Mesendoderm (in vitro differentiated cells): ENCODE measurements around the gene C2CD4A.
A peak's percentile ranks its signal among the peaks of the same experiment; 100 is the strongest.

Experiments
- DNase-seq: peaks from one replicate; pipeline ENCODE4 v3.0.0; 2013
- H2AK5ac ChIP-seq: 2 replicates; pipeline ENCODE4 v1.6.1; 2013; ENCODE audit warnings: low read length, inconsistent platforms
- H2BK120ac ChIP-seq: 2 replicates; pipeline ENCODE4 v1.6.1; 2013; ENCODE audit warnings: low read depth, mild to moderate bottlenecking, low read length, moderate library complexity, mixed read lengths
- H2BK15ac ChIP-seq: replicated peaks from 2 replicates; pipeline ENCODE4 v1.6.1; 2013; ENCODE audit warnings: low read depth, mild to moderate bottlenecking, moderate library complexity
- H2BK5ac ChIP-seq: 2 replicates; pipeline ENCODE4 v1.6.1; 2013; ENCODE audit warnings: low read length, inconsistent platforms
- H3K18ac ChIP-seq: 2 replicates; pipeline ENCODE4 v1.6.1; 2013; ENCODE audit warnings: mild to moderate bottlenecking, low read length, mixed read lengths
- H3K23ac ChIP-seq: one replicate; pipeline ENCODE4 v1.6.1; 2013; ENCODE audit warnings: low read length
- H3K27ac ChIP-seq: 2 replicates; pipeline ENCODE4 v1.5.1; 2013; ENCODE audit warnings: low read depth, mild to moderate bottlenecking, inconsistent platforms, low read length, moderate library complexity
- H3K27me3 ChIP-seq: 2 replicates; pipeline ENCODE4 v1.6.1; 2013; ENCODE audit warnings: low read length, control low read depth, mild to moderate bottlenecking, inconsistent platforms; ENCODE audit not compliant: insufficient read depth, poor library complexity
- H3K36me3 ChIP-seq: 2 replicates; pipeline ENCODE4 v1.6.1; 2013; ENCODE audit warnings: low read length, inconsistent platforms; ENCODE audit not compliant: control insufficient read depth, insufficient read depth
- H3K4ac ChIP-seq: one replicate; pipeline ENCODE4 v1.6.1; 2013; ENCODE audit warnings: low read depth, mild to moderate bottlenecking, low read length, moderate library complexity
- H3K4me1 ChIP-seq: 2 replicates; pipeline ENCODE4 v1.6.1; 2013; ENCODE audit warnings: low read depth, low read length, inconsistent platforms; ENCODE audit not compliant: control insufficient read depth
- H3K4me2 ChIP-seq: 2 replicates; pipeline ENCODE4 v1.6.1; 2013; ENCODE audit warnings: low read length
- H3K4me3 ChIP-seq: 2 replicates; pipeline ENCODE4 v1.5.1; 2013; ENCODE audit warnings: mild to moderate bottlenecking, low read length
- H3K56ac ChIP-seq: one replicate; pipeline ENCODE4 v1.6.1; 2013; ENCODE audit warnings: low read length
- H3K79me1 ChIP-seq: 2 replicates; pipeline ENCODE4 v1.6.1; 2013; ENCODE audit warnings: low read length, inconsistent platforms
- H3K79me2 ChIP-seq: 2 replicates; pipeline ENCODE4 v1.6.1; 2013; ENCODE audit warnings: mild to moderate bottlenecking, low read length; ENCODE audit not compliant: control insufficient read depth, insufficient read depth
- H3K9ac ChIP-seq: 2 replicates; pipeline ENCODE4 v1.6.1; 2013; ENCODE audit warnings: low read length, inconsistent platforms
- H4K5ac ChIP-seq: one replicate; pipeline ENCODE4 v1.6.1; 2013; ENCODE audit warnings: low read length
- H4K8ac ChIP-seq: one replicate; pipeline ENCODE4 v1.6.1; 2013; ENCODE audit warnings: low read depth, mild to moderate bottlenecking, control low read depth, low read length, moderate library complexity
- WGBS: extraction: QIAGEN DNeasy Blood & Tissue Kit; methylation state at CpG from one replicate; pipeline ENCODE4 v1.1.7; 2013; ENCODE audit warnings: low lambda C conversion rate, missing lambda C conversion rate; ENCODE audit not compliant: insufficient coverage; ENCODE audit errors: extremely low coverage; 5-methylcytosine and 5-hydroxymethylcytosine counted together

The C2CD4A gene

GRCh38 chr15:62071711-62072308 lies 5.0 kb downstream of the C2CD4A start:
- H3K27ac ChIP-seq: no peak overlapping the region
- H4K5ac ChIP-seq: no peak overlapping the region
- no peak overlapping the region for H4K8ac ChIP-seq
- H3K18ac ChIP-seq: no peak overlapping the region
- H3K56ac ChIP-seq: no peak overlapping the region
- H2AK5ac ChIP-seq: no peak overlapping the region
- H3K79me2 ChIP-seq: no peaks in the 10 kb centered on the region
- H2BK15ac ChIP-seq: no peak overlapping the region
- H3K27me3 ChIP-seq: peaks cover 19% of the 10 kb centered on the region
- no peak overlapping the region for H3K4ac ChIP-seq
- no peak overlapping the region for H3K23ac ChIP-seq
- H3K79me1 ChIP-seq: no peaks in the 10 kb centered on the region
- no peak overlapping the region for H2BK120ac ChIP-seq
- no peak overlapping the region for H3K9ac ChIP-seq
- no peak overlapping the region for H2BK5ac ChIP-seq
- DNase-seq: peak; percentile 21
- no peaks in the 10 kb centered on the region for H3K36me3 ChIP-seq
- no peaks in the 10 kb centered on the region for H3K4me1 ChIP-seq
- H3K4me2 ChIP-seq: no peak overlapping the region
- H3K4me3 ChIP-seq: no peak overlapping the region

GRCh38 chr15:62075595-62076277 lies 9.0 kb downstream of the C2CD4A start:
- Histone ChIP-seq H3K27ac (no peak overlapping the region), H3K23ac (no peak overlapping the region), H2BK5ac (no peak overlapping the region), H3K4ac (no peak overlapping the region), H3K79me2 (no peaks in the 10 kb centered on the region), H3K18ac (no peak overlapping the region), H2BK15ac (no peak overlapping the region), H3K4me2 (no peak overlapping the region), H4K8ac (no peak overlapping the region), H2BK120ac (no peak overlapping the region), H3K9ac (no peak overlapping the region), H3K4me1 (no peaks in the 10 kb centered on the region), H4K5ac (no peak overlapping the region), H3K4me3 (no peak overlapping the region), H3K56ac (no peak overlapping the region), H3K79me1 (no peaks in the 10 kb centered on the region), H3K36me3 (no peaks in the 10 kb centered on the region), H3K27me3 (no peaks in the 10 kb centered on the region), H2AK5ac (no peak overlapping the region)
- WGBS: no CpG with 5 or more reads among the region's 9 CpGs
- no peak for DNase-seq

GRCh38 chr15:62079594-62079993 lies 12.8 kb downstream of the C2CD4A start:
- no peak overlapping the region for H3K18ac ChIP-seq
- H3K4ac ChIP-seq: no peak overlapping the region
- H2BK15ac ChIP-seq: no peak overlapping the region
- H2BK120ac ChIP-seq: no peak overlapping the region
- no peak overlapping the region for H3K9ac ChIP-seq
- no peak overlapping the region for H3K56ac ChIP-seq
- no peak overlapping the region for H3K4me2 ChIP-seq
- H4K8ac ChIP-seq: no peak overlapping the region
- H4K5ac ChIP-seq: no peak overlapping the region
- no peaks in the 10 kb centered on the region for H3K4me1 ChIP-seq
- no peaks in the 10 kb centered on the region for H3K27me3 ChIP-seq
- no peak for DNase-seq
- H2BK5ac ChIP-seq: no peak overlapping the region
- H3K36me3 ChIP-seq: no peaks in the 10 kb centered on the region
- H2AK5ac ChIP-seq: no peak overlapping the region
- H3K4me3 ChIP-seq: no peak overlapping the region
- H3K79me1 ChIP-seq: no peaks in the 10 kb centered on the region
- WGBS: no CpG with 5 or more reads among the region's 4 CpGs
- no peak overlapping the region for H3K23ac ChIP-seq
- no peak overlapping the region for H3K27ac ChIP-seq
- H3K79me2 ChIP-seq: no peaks in the 10 kb centered on the region

GRCh38 chr15:62083194-62084154 lies 16.7 kb downstream of the C2CD4A start:
- no peak overlapping the region for H3K23ac ChIP-seq
- no CpG with 5 or more reads among the region's 9 CpGs for WGBS
- H3K4me1 ChIP-seq: no peaks in the 10 kb centered on the region
- no peak overlapping the region for H3K27ac ChIP-seq
- H3K4me3 ChIP-seq: no peak overlapping the region
- H3K79me1 ChIP-seq: no peaks in the 10 kb centered on the region
- DNase-seq: peak; percentile 23
- H3K9ac ChIP-seq: no peak overlapping the region
- no peak overlapping the region for H4K5ac ChIP-seq
- H2BK5ac ChIP-seq: no peak overlapping the region
- no peaks in the 10 kb centered on the region for H3K36me3 ChIP-seq
- H2BK15ac ChIP-seq: no peak overlapping the region
- no peak overlapping the region for H2AK5ac ChIP-seq
- no peak overlapping the region for H3K4ac ChIP-seq
- H2BK120ac ChIP-seq: no peak overlapping the region
- H3K27me3 ChIP-seq: no peaks in the 10 kb centered on the region
- no peak overlapping the region for H4K8ac ChIP-seq
- H3K18ac ChIP-seq: no peak overlapping the region
- H3K79me2 ChIP-seq: no peaks in the 10 kb centered on the region
- H3K4me2 ChIP-seq: no peak overlapping the region
- no peak overlapping the region for H3K56ac ChIP-seq

- no peak overlapping the region for H2BK5ac ChIP-seq
- H3K9ac ChIP-seq: no peak overlapping the region
- WGBS: no CpG with 5 or more reads among the region's 4 CpGs
- H3K4me3 ChIP-seq: no peak overlapping the region
- H2AK5ac ChIP-seq: no peak overlapping the region
- no peak overlapping the region for H4K5ac ChIP-seq
- no peaks in the 10 kb centered on the region for H3K79me1 ChIP-seq
- H2BK15ac ChIP-seq: no peak overlapping the region
- no peaks in the 10 kb centered on the region for H3K27me3 ChIP-seq
- no peak overlapping the region for H3K4me2 ChIP-seq
- no peaks in the 10 kb centered on the region for H3K79me2 ChIP-seq
- no peaks in the 10 kb centered on the region for H3K4me1 ChIP-seq
- peak; percentile 37 for DNase-seq
- no peak overlapping the region for H3K56ac ChIP-seq
- H3K4ac ChIP-seq: no peak overlapping the region
- no peak overlapping the region for H3K18ac ChIP-seq
- H4K8ac ChIP-seq: no peak overlapping the region
- H3K23ac ChIP-seq: no peak overlapping the region
- no peak overlapping the region for H3K27ac ChIP-seq
- H2BK120ac ChIP-seq: no peak overlapping the region
- H3K36me3 ChIP-seq: no peaks in the 10 kb centered on the region
Observed at GRCh38 chr15:62085740-62086139, 19.0 kb downstream of the C2CD4A start.
